ENCODE measurements around the gene ARID1B. TPM values are rescaled to one million over a fixed set of nuclear protein-coding genes. Genes with fewer than 3 reads are reported as not detected.

The ARID1B gene
- total RNA-seq, 1 experiment from 2014 or later = 91.7 TPM

GRCh38 chr6:157106487-157106886, 329.3 kb downstream of the ARID1B start:
- Histone ChIP-seq H3K27me3 (ENCODE audit: control insufficient read depth, insufficient read depth, low read length) (no peaks in the 10 kb centered on the region), H3K4me3 (ENCODE audit: low read depth in 2 of 2, low read length in 2 of 2) (no peak overlapping the region), H3K27ac (ENCODE audit: low read length) (no peak overlapping the region), H3K4me1 (ENCODE audit: control insufficient read depth, insufficient read depth, low read length) (peaks cover 10% of the 10 kb centered on the region), H3K9me3 (ENCODE audit: control insufficient read depth, insufficient read depth, low read depth, low read length) (no peaks in the 10 kb centered on the region), H3K36me3 (ENCODE audit: control insufficient read depth, insufficient read depth, low read length) (no peaks in the 10 kb centered on the region; the same call in 1 of the 2 replicates)
- BruUV-seq (replicated peaks) = no TSS peak
- DNase-seq (ENCODE audit: low read depth, low spot score) (peak; percentile 17), ATAC-seq (peak; percentile 67; the same call in 1 of the 2 replicates)
- TF ChIP-seq CTCF (IDR thresholded peaks at IDR 0.05) (no peak), REST (IDR thresholded peaks at IDR 0.05; ENCODE audit: insufficient read depth in 1 of 2, low read depth in 2 of 2, low read length in 1 of 2) (no peak), POLR2AphosphoS5 (IDR thresholded peaks at IDR 0.05; ENCODE audit: low read depth, low read length) (no peak), TCF7L2 (IDR thresholded peaks at IDR 0.05; ENCODE audit: low read depth, low read length) (no peak), SIN3A (IDR thresholded peaks at IDR 0.05; ENCODE audit: borderline replicate concordance, insufficient read depth, low read depth, low read length) (no peak)
- ChIA-PET POLR2A (no interaction called here), CTCF (no interaction called here)
- intact Hi-C loops (cut with micrococcal nuclease; ENCODE audit: unreplicated experiment) = no loop called here
- in situ Hi-C loops (cut with HindIII; ENCODE audit: low pct_unique_long_range_greater_than_20kb, low sequenced_read_pairs) = no loop called here

- ATAC-seq (no peak), DNase-seq (ENCODE audit: low read depth, low spot score) (no peak)
- no peak for TF ChIP-seq REST (IDR thresholded peaks at IDR 0.05; ENCODE audit: insufficient read depth in 1 of 2, low read depth in 2 of 2, low read length in 1 of 2)
- TF ChIP-seq SIN3A (IDR thresholded peaks at IDR 0.05; ENCODE audit: borderline replicate concordance, insufficient read depth, low read depth, low read length) = no peak
- TF ChIP-seq TCF7L2 (IDR thresholded peaks at IDR 0.05; ENCODE audit: low read depth, low read length) = no peak
- no peak for TF ChIP-seq CTCF (IDR thresholded peaks at IDR 0.05)
- no peak for TF ChIP-seq POLR2AphosphoS5 (IDR thresholded peaks at IDR 0.05; ENCODE audit: low read depth, low read length)
- ChIA-PET CTCF (no interaction called here), POLR2A (no interaction called here)
- Histone ChIP-seq H3K9me3 (ENCODE audit: control insufficient read depth, insufficient read depth, low read depth, low read length) (no peaks in the 10 kb centered on the region), H3K4me3 (ENCODE audit: low read depth in 2 of 2, low read length in 2 of 2) (no peak overlapping the region), H3K27ac (ENCODE audit: low read length) (no peak overlapping the region; the same call in 1 of the 2 replicates), H3K4me1 (ENCODE audit: control insufficient read depth, insufficient read depth, low read length) (peaks cover 10% of the 10 kb centered on the region), H3K36me3 (ENCODE audit: control insufficient read depth, insufficient read depth, low read length) (no peaks in the 10 kb centered on the region; the same call in 1 of the 2 replicates), H3K27me3 (ENCODE audit: control insufficient read depth, insufficient read depth, low read length) (no peaks in the 10 kb centered on the region)
- no TSS peak for BruUV-seq (replicated peaks)
- intact Hi-C loops (cut with micrococcal nuclease; ENCODE audit: unreplicated experiment) = no loop called here
- in situ Hi-C loops (cut with HindIII; ENCODE audit: low pct_unique_long_range_greater_than_20kb, low sequenced_read_pairs) = no loop called here
Measured at GRCh38 chr6:157107571-157107914, 330.4 kb downstream of the ARID1B start.
